SK-N-MC (cell line): ENCODE measurements around the gene PLK3.
"Not testable (repeated sequence)": the region's sequence is repeated elsewhere in the genome, so short reads cannot be mapped to it uniquely, and the experiment has no call there.

Experiments
- DNase-seq: peaks from one replicate; pipeline ENCODE4 v3.0.0-alpha.2; 2011; ENCODE audit warnings: low read depth, low spot score
- H3K27ac ChIP-seq: fragments of 200-600 bp; sonication (generic); 2 replicates; pipeline ENCODE4 v1.5.1; 2016; ENCODE audit warnings: mixed run types
- H3K36me3 ChIP-seq: fragments of 200-600 bp; sonication (generic); 2 replicates; pipeline ENCODE4 v1.6.1; 2017; ENCODE audit warnings: antibody characterized with exemption, low read length, mixed read lengths; ENCODE audit not compliant: insufficient read depth
- H3K4me3 ChIP-seq: fragments of 200-600 bp; sonication (generic); 2 replicates; pipeline ENCODE4 v1.5.1; 2016
- H3K9ac ChIP-seq: fragments of 200-600 bp; sonication (generic); 2 replicates; pipeline ENCODE4 v1.8.0; 2017; ENCODE audit warnings: mixed run types, mixed read lengths; ENCODE audit not compliant: insufficient read length
- H3K9me3 ChIP-seq: fragments of 200-600 bp; sonication (generic); 2 replicates; pipeline ENCODE4 v1.6.1; 2017; ENCODE audit warnings: low read depth, mild to moderate bottlenecking, antibody characterized with exemption, low read length, moderate library complexity, mixed read lengths
- EZH2 ChIP-seq: fragments of 200-600 bp; sonication (generic); IDR thresholded peaks from one replicate; pipeline ENCODE4 v1.6.1; 2017; ENCODE audit warnings: antibody characterized with exemption
- FOXP2 ChIP-seq: optimal IDR thresholded peaks from 2 replicates; pipeline ENCODE3; 2011; ENCODE audit warnings: mild to moderate bottlenecking, moderate library complexity; ENCODE audit not compliant: insufficient read depth; ENCODE audit errors: extremely low read length, control extremely low read depth
- POLR2AphosphoS5 ChIP-seq: IDR thresholded peaks from 2 replicates; pipeline ENCODE4 v1.6.1; 2012; ENCODE audit warnings: mild to moderate bottlenecking, low read depth, low read length, borderline replicate concordance

Gene PLK3

DNA sequence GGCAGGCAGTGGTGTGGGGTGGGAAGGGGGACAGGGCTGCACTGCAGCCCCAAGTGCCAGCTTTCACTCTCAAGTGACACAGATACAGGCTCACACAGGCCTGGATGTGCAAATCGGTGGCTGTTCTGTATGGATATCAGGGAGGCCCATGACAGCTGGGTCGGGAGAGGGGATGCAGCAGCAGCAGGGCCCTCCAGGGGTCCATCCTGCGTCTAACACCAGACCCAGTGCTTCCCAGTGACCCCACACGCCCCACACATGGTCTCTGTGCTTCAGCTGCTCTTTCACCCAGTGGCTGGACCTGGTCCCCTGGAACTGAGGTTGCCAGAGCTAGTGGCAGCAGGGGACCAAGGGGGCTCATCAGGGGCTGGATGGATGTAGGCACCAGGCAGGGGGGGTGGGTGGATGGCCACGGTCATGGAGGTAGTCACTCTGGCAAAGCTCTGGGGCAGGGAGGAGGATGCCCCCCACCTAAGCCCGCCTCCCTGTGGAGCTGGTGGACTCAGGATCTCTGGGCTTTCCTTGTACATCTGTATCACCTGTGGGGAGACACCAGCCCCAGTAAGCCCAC is 22.0 kb downstream of the PLK3 start:
- Histone ChIP-seq H3K9ac (no peak overlapping the region), H3K9me3 (no peaks in the 10 kb centered on the region), H3K4me3 (no peak overlapping the region), H3K36me3 (no peaks in the 10 kb centered on the region), H3K27ac (no peak overlapping the region)
- TF ChIP-seq EZH2 (no peak), POLR2AphosphoS5 (no peak), FOXP2 (no peak)
- DNase-seq, result no peak

DNA sequence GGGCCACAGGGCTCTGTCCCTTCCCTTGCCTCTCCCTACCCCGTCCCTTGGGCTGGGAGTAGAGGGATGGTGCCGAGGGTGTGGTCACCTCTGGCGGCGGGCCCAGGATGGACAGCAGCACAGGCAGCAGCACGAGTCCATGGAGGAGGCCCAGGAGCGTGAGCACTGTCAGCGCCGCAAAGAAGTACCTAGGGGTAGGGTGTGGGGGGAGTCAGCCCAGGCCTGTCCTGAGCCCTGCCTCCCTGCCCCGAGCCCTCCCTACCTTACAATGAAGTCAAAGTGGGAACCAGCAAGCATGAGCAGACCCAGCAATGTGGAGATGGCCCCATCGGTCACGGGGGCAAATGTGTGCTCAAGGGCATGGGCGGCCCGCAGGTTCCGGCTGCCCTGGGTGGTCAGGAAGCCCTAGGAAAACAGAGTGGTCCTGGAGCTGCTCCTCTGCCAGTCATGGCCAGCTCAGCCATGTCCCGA is 22.8 kb downstream of the PLK3 start:
- Histone ChIP-seq H3K9ac (no peak overlapping the region), H3K36me3 (no peaks in the 10 kb centered on the region), H3K4me3 (no peak overlapping the region), H3K27ac (no peak overlapping the region), H3K9me3 (no peaks in the 10 kb centered on the region)
- no peak for DNase-seq
- no peak for TF ChIP-seq EZH2
- TF ChIP-seq FOXP2, result no peak
- TF ChIP-seq POLR2AphosphoS5, result no peak

DNA sequence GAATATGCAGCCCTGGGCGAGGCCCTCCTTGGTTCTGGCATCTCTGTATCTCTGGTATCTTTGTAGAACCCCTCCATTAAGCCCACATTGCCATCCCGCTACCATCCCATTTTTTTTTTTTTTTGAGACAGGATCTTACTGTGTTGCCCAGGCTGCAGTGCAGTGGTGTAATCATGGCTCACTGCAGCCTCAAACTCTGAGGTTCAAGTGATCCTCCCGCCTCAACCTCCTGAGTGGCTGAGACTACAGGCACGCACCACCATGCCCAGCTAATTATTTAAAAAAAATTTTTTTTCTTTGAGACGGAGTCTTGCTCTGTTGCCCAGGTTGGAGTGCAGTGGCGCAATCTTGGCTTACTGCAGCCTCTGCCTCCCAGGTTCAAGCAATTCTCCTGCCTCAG is 24.2 kb downstream of the PLK3 start:
- not testable (repeated sequence) for H3K36me3 ChIP-seq, H3K4me3 ChIP-seq, H3K9ac ChIP-seq

DNA sequence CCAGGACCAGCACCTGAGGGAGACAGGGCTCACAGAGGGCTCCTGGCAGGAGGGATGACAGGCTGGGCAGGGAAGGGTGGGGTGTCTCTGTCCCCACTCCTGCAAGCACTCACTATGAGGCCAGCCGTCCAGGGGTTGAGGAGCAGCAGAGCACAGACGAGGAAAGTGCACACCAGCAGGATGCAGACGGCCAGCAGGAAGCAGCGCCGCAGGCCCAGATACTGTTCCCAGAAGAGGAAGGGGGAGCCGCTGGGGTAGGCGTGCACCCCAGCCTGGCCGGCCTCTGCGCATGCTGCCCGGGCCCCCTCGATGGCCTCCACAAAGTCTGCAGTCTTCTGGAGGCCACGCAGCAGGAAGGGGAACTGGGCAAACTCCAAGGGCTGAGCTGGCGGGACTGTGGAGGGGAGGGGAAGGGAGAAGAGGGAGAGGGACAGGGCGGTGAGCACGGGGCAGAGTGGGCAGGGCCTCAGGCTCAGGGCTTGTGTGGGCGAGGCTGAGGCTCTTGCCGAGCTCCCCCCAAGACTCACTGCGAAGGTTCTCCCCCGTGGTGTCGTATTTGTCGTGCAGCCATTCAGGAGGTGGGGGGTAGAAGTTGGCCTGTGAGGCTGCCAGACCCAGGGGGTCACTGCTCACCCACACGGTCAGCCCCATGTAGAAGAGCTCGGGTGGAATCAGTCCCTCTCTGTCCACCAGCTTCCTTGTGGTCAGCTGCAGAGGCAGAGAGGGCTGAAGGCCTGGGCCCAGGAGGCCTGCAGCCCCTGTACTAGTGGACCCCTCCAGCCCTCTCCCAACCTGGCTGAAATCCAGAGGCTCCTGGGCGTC is 26.4 kb downstream of the PLK3 start:
- H3K27ac ChIP-seq, result no peak overlapping the region
- no peak overlapping the region for H3K4me3 ChIP-seq
- DNase-seq, result no peak
- no peaks in the 10 kb centered on the region for H3K36me3 ChIP-seq
- TF ChIP-seq FOXP2 (no peak), EZH2 (no peak), POLR2AphosphoS5 (no peak)
- H3K9me3 ChIP-seq, result no peaks in the 10 kb centered on the region
- no peak overlapping the region for H3K9ac ChIP-seq

More for the DNA sequence above, 24.2 kb downstream of the PLK3 start:
- H3K27ac ChIP-seq, H3K9me3 ChIP-seq, DNase-seq: not testable (repeated sequence)

DNA sequence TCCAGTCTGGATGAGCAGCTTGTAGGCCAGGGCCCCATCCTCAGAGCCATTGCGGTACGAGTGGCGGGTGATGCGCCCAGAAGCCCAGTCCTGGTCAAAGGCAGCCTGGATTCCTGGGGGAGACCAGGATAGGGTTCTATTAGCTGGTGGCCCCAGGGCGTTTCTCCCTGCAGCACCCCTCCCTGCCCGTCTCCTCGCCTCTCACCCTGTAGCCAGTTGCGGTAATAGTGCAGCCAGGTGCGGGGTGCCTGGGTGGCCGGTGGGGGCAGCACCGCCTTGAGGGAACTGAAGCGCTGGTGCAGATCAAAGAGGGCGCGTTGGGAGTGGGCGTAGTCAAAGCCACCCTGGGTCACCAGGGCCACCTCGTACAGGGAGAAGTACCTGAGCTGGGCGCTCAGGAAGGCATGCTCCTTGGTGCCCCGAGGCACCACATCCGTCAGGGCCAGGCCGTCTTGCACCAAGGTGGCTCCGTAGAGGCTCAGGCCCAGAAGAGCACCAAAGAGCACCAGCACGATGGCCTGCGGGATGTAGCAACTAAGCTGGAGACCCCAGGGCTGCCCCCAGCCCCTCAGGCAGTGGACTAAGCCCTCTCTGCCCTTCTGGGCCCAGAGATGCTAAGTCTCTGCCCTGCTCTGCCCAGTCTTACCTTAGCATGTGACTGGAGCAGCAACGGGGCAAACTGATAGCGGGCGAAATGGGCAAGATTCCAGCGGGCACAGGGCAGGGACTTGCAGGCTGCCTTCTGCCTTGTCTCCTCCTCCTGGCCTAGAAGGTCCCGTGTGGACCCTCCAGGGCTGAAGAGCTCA is 27.2 kb downstream of the PLK3 start:
- no peak for DNase-seq
- no peak overlapping the region for H3K9ac ChIP-seq
- no peaks in the 10 kb centered on the region for H3K36me3 ChIP-seq
- H3K27ac ChIP-seq, result no peak overlapping the region
- H3K4me3 ChIP-seq, result no peak overlapping the region
- TF ChIP-seq POLR2AphosphoS5 (no peak), EZH2 (no peak), FOXP2 (no peak)
- H3K9me3 ChIP-seq, result no peaks in the 10 kb centered on the region

DNA sequence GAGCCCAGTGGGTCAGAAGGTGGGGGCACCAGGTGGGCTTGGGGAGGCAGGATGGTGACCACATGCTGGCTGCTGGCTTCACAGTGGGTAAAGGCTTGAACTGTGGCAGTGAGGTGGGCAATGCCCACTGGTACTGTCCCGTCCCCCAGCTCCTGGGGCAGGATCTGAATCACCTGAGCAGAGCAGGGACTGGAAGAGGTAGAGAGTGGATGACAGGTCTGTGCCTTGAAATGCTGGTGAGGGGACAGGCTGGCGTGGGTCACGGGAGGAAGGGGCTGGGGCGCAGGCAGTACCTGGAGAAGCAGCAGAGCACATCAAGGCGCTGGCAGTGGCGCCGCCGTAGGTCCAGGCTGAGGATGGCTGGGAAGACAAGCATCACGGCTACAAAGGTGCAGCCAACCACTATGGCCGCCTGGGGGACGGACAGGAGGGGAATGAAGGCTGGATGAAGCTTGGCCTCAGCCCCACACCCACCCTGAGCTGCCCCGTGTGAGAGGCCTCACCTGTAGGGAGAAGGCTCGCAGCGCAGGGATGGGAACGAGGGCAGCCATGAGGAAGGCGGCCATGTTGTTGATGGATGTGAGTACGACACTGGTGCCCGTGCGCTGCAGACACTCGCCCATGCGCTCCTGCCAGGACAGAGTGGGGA is 27.9 kb downstream of the PLK3 start:
- no peak for DNase-seq
- Histone ChIP-seq H3K36me3 (no peaks in the 10 kb centered on the region), H3K4me3 (no peak overlapping the region), H3K9me3 (no peaks in the 10 kb centered on the region), H3K9ac (no peak overlapping the region), H3K27ac (no peak overlapping the region)
- TF ChIP-seq POLR2AphosphoS5 (no peak), FOXP2 (no peak), EZH2 (no peak)

DNA sequence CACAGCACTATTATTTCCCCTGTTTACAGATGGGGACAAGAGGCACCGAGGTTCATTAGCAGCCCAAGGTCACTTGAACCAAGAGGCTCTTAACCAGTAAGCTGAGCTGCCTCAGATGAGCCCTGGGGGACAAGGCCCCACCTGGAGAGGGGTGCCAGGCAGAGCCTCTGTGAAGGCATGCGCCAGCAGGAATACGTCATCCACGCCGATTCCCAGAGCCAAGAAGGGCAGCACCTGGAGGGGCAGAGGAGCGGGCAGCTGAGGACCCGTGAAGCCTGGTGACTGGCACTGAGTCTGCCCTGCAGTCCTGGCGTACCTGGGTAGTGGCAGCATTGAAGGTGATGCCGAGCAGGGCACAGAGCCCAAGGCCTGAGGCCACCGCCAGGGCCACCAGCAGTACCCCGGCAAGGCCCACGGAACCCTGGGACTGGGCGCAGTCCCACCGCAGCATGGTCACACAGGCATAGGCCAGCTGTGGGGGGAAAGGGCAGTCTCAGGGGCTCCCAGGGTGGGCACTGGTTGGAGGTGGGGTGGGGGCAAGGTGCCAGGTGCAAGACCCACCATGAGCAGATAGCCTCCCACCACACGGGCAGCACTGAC is 28.8 kb downstream of the PLK3 start:
- H3K9me3 ChIP-seq, result no peaks in the 10 kb centered on the region
- H3K4me3 ChIP-seq, result no peak overlapping the region
- H3K9ac ChIP-seq, result no peak overlapping the region
- H3K27ac ChIP-seq, result no peak overlapping the region
- no peaks in the 10 kb centered on the region for H3K36me3 ChIP-seq
- DNase-seq, result no peak
- TF ChIP-seq EZH2 (no peak), FOXP2 (no peak), POLR2AphosphoS5 (no peak)
